H9 (cell line): Measurements from ENCODE around the gene TTLL9. TPM values are rescaled to one million over a fixed set of nuclear protein-coding genes. Genes with fewer than 3 reads are reported as not detected.

Experiments
- DNase-seq: peaks from one replicate; pipeline ENCODE4 v3.0.0-alpha.2; 2017
- H2AFZ ChIP-seq: one replicate; pipeline ENCODE4 v1.6.1; 2013; ENCODE audit warnings: mild to moderate bottlenecking, low read length, control low read depth, moderate library complexity
- H2AK5ac ChIP-seq: 2 replicates; pipeline ENCODE4 v1.6.1; 2013; ENCODE audit warnings: low read length, control low read depth, mixed read lengths; ENCODE audit not compliant: insufficient read length
- H2BK120ac ChIP-seq: one replicate; pipeline ENCODE4 v1.6.1; 2013; ENCODE audit warnings: low read depth, mild to moderate bottlenecking, low read length, control low read depth, inconsistent platforms; ENCODE audit not compliant: poor library complexity, severe bottlenecking
- H2BK12ac ChIP-seq: 2 replicates; pipeline ENCODE4 v1.6.1; 2013; ENCODE audit warnings: low read length, control low read depth, mixed read lengths, low read depth; ENCODE audit not compliant: insufficient read length
- H2BK15ac ChIP-seq: 2 replicates; pipeline ENCODE4 v1.6.1; 2013; ENCODE audit warnings: low read depth, low read length, control low read depth
- H2BK20ac ChIP-seq: one replicate; pipeline ENCODE4 v1.6.1; 2013; ENCODE audit warnings: low read depth, mild to moderate bottlenecking, low read length, control low read depth, inconsistent platforms; ENCODE audit not compliant: poor library complexity, severe bottlenecking
- H2BK5ac ChIP-seq: 2 replicates; pipeline ENCODE4 v1.6.1; 2013; ENCODE audit warnings: low read length, control low read depth, mixed read lengths; ENCODE audit not compliant: insufficient read length
- H3K14ac ChIP-seq: 2 replicates; pipeline ENCODE4 v1.6.1; 2013; ENCODE audit warnings: low read length, control low read depth; ENCODE audit not compliant: insufficient read depth
- H3K18ac ChIP-seq: 2 replicates; pipeline ENCODE4 v1.6.1; 2013; ENCODE audit warnings: low read depth, mild to moderate bottlenecking, mixed read lengths, low read length, control low read depth; ENCODE audit not compliant: insufficient read length
- H3K23ac ChIP-seq: 2 replicates; pipeline ENCODE4 v1.6.1; 2013; ENCODE audit warnings: low read length, control low read depth, mixed read lengths, low read depth; ENCODE audit not compliant: insufficient read length
- H3K23me2 ChIP-seq: 2 replicates; pipeline ENCODE4 v1.6.1; 2013; ENCODE audit warnings: low read depth, mild to moderate bottlenecking, mixed read lengths, low read length, control low read depth; ENCODE audit not compliant: insufficient read length, poor library complexity, severe bottlenecking
- H3K27ac ChIP-seq: 2 replicates; pipeline ENCODE4 v1.5.1; 2013; ENCODE audit warnings: low read length, control low read depth, mixed read lengths, low read depth; ENCODE audit not compliant: insufficient read length
- H3K27me3 ChIP-seq: 2 replicates; pipeline ENCODE4 v1.6.1; 2013; ENCODE audit warnings: low read length, control low read depth, inconsistent platforms; ENCODE audit not compliant: insufficient read depth
- H3K4ac ChIP-seq: 2 replicates; pipeline ENCODE4 v1.6.1; 2013; ENCODE audit warnings: low read depth, mild to moderate bottlenecking, control low read depth, inconsistent platforms, low read length, moderate library complexity
- H3K4me1 ChIP-seq: 2 replicates; pipeline ENCODE4 v1.6.1; 2013; ENCODE audit warnings: low read length, control low read depth, inconsistent platforms; ENCODE audit not compliant: insufficient read depth
- H3K4me2 ChIP-seq: 2 replicates; pipeline ENCODE4 v1.6.1; 2013; ENCODE audit warnings: low read length, control low read depth, mixed read lengths; ENCODE audit not compliant: insufficient read length, insufficient read depth
- H3K56ac ChIP-seq: 2 replicates; pipeline ENCODE4 v1.6.1; 2013; ENCODE audit warnings: low read depth, mild to moderate bottlenecking, mixed read lengths, low read length, control low read depth; ENCODE audit not compliant: insufficient read length
- H3K79me1 ChIP-seq: 2 replicates; pipeline ENCODE4 v1.6.1; 2013; ENCODE audit warnings: low read depth, mild to moderate bottlenecking, moderate library complexity, low read length, control low read depth, inconsistent platforms; ENCODE audit not compliant: insufficient read depth, poor library complexity, severe bottlenecking
- H3K79me2 ChIP-seq: 2 replicates; pipeline ENCODE4 v1.6.1; 2013; ENCODE audit warnings: low read length, control low read depth, inconsistent platforms; ENCODE audit not compliant: insufficient read depth
- H3K9ac ChIP-seq: 2 replicates; pipeline ENCODE4 v1.6.1; 2013; ENCODE audit warnings: low read length, control low read depth, mixed read lengths; ENCODE audit not compliant: insufficient read length; ENCODE audit errors: extremely low read depth
- H3K9me3 ChIP-seq: one replicate; pipeline ENCODE4 v1.6.1; 2013; ENCODE audit warnings: low read depth, low read length, inconsistent platforms; ENCODE audit not compliant: control insufficient read depth
- H3T11ph ChIP-seq: one replicate; pipeline ENCODE4 v1.6.1; 2013; ENCODE audit warnings: mild to moderate bottlenecking, low read length, control low read depth, inconsistent platforms
- H4K20me1 ChIP-seq: one replicate; pipeline ENCODE4 v1.6.1; 2013; ENCODE audit not compliant: control insufficient read depth, insufficient read length, insufficient read depth
- H4K5ac ChIP-seq: 2 replicates; pipeline ENCODE4 v1.6.1; 2013; ENCODE audit warnings: low read depth, mild to moderate bottlenecking, mixed read lengths, low read length, control low read depth; ENCODE audit not compliant: insufficient read length
- H4K8ac ChIP-seq: replicated peaks from 2 replicates; pipeline ENCODE4 v1.6.1; 2013; ENCODE audit warnings: low read length, control low read depth, mixed read lengths, low read depth; ENCODE audit not compliant: insufficient read length
- H4K91ac ChIP-seq: 2 replicates; pipeline ENCODE4 v1.6.1; 2013; ENCODE audit warnings: low read depth, mild to moderate bottlenecking, moderate library complexity, mixed read lengths, low read length, control low read depth; ENCODE audit not compliant: insufficient read length
- H3K27ac Mint-ChIP-seq, 3 experiments: 2 replicates in 2 of 3; 3 replicates in 1 of 3; pipeline ENCODE4 v1.8.0; 2020 to 2021; ENCODE audit warnings: mixed read lengths in 3 of 3, mild to moderate bottlenecking in 1 of 3, moderate library complexity in 1 of 3
- H3K27me3 Mint-ChIP-seq: 2 replicates; pipeline ENCODE4 v1.8.0; 2021; ENCODE audit warnings: low read depth, mild to moderate bottlenecking, moderate library complexity, mixed read lengths
- H3K36me3 Mint-ChIP-seq, 3 experiments: 2 replicates in 2 of 3; 3 replicates in 1 of 3; pipeline ENCODE4 v1.8.0; 2020 to 2021; ENCODE audit warnings: low read depth in 3 of 3, mixed read lengths in 3 of 3; ENCODE audit not compliant: insufficient read depth in 1 of 3
- H3K4me1 Mint-ChIP-seq, 2 experiments: 2 replicates each; pipeline ENCODE4 v1.8.0; 2020; ENCODE audit warnings: mixed read lengths in 2 of 2
- H3K4me3 Mint-ChIP-seq, 2 experiments: 2 replicates in 1 of 2; 3 replicates in 1 of 2; pipeline ENCODE4 v1.8.0; 2020 to 2021; ENCODE audit warnings: mild to moderate bottlenecking in 2 of 2, mixed read lengths in 2 of 2, moderate library complexity in 1 of 2
- H3K9me3 Mint-ChIP-seq, 2 experiments: 2 replicates in 1 of 2; 3 replicates in 1 of 2; pipeline ENCODE4 v1.8.0; 2020; ENCODE audit warnings: mild to moderate bottlenecking in 2 of 2, mixed read lengths in 2 of 2, moderate library complexity in 1 of 2
- WGBS: extraction: QIAGEN DNeasy Blood & Tissue Kit; methylation state at CpG from one replicate; pipeline ENCODE4 v1.1.7; 2013; ENCODE audit warnings: missing lambda C conversion rate, low lambda C conversion rate, mixed read lengths; ENCODE audit not compliant: insufficient read length; ENCODE audit errors: extremely low coverage; 5-methylcytosine and 5-hydroxymethylcytosine counted together
- total RNA-seq: library from RNA; stranded (reverse); gene quantifications from 2 replicates; pipeline ENCODE4 v1.2.1, GENCODE V29; 2021
- TF ChIP-seq, protein P1 (sequence below): fragments of 200-600 bp; sonication (generic); conservative IDR thresholded peaks from 3 replicates; pipeline ENCODE4 v1.8.0; 2021; ENCODE audit warnings: antibody characterized with exemption, mild to moderate bottlenecking

TTLL9 gene
- total RNA-seq, 1 experiment from 2014 or later: 0.20 TPM

GRCh38 chr20:31831211-31831610, 39.2 kb upstream of the TTLL9 start:
- Histone ChIP-seq H3K4ac (no peak overlapping the region), H3K23ac (no peak overlapping the region), H3K56ac (no peak overlapping the region), H3K9ac (no peak overlapping the region), H2BK120ac (no peak overlapping the region), H3K9me3 (no peaks in the 10 kb centered on the region), H2BK20ac (no peak overlapping the region), H3K27me3 (no peaks in the 10 kb centered on the region), H4K20me1 (no peaks in the 10 kb centered on the region), H3K4me1 (no peaks in the 10 kb centered on the region), H3K18ac (no peak overlapping the region), H3K14ac (no peak overlapping the region), H3K79me2 (no peaks in the 10 kb centered on the region), H4K91ac (no peak overlapping the region), H4K8ac (no peak overlapping the region), H3T11ph (no peak overlapping the region), H2AK5ac (no peak overlapping the region), H4K5ac (no peak overlapping the region), H3K79me1 (no peaks in the 10 kb centered on the region), H2BK12ac (no peak overlapping the region), H3K4me2 (no peak overlapping the region), H3K23me2 (no peaks in the 10 kb centered on the region), H3K27ac (no peak overlapping the region), H2BK15ac (no peak overlapping the region), H2BK5ac (no peak overlapping the region), H2AFZ (no peak overlapping the region)
- TF ChIP-seq, protein P1, sequence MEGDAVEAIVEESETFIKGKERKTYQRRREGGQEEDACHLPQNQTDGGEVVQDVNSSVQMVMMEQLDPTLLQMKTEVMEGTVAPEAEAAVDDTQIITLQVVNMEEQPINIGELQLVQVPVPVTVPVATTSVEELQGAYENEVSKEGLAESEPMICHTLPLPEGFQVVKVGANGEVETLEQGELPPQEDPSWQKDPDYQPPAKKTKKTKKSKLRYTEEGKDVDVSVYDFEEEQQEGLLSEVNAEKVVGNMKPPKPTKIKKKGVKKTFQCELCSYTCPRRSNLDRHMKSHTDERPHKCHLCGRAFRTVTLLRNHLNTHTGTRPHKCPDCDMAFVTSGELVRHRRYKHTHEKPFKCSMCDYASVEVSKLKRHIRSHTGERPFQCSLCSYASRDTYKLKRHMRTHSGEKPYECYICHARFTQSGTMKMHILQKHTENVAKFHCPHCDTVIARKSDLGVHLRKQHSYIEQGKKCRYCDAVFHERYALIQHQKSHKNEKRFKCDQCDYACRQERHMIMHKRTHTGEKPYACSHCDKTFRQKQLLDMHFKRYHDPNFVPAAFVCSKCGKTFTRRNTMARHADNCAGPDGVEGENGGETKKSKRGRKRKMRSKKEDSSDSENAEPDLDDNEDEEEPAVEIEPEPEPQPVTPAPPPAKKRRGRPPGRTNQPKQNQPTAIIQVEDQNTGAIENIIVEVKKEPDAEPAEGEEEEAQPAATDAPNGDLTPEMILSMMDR: no peak
- peaks cover 2% of the 10 kb centered on the region for H3K27me3 Mint-ChIP-seq
- H3K4me3 Mint-ChIP-seq: no peak overlapping the region
- no peak overlapping the region; a peak in 1 of 7 replicates for H3K27ac Mint-ChIP-seq
- no peaks in the 10 kb centered on the region for H3K36me3 Mint-ChIP-seq
- no peaks in the 10 kb centered on the region for H3K9me3 Mint-ChIP-seq
- peaks cover 16% of the 10 kb centered on the region in 2 experiments for H3K4me1 Mint-ChIP-seq
- DNase-seq: no peak
- WGBS: no CpG with 5 or more reads among the region's 6 CpGs
